ENCODE results near the gene GNL3.

- TF ChIP-seq SIN3A (IDR thresholded peaks at IDR 0.05; ENCODE audit: borderline replicate concordance, insufficient read depth, low read length): no peak
- no peak for TF ChIP-seq REST (IDR thresholded peaks at IDR 0.05; ENCODE audit: insufficient read depth in 1 of 2, low read depth in 2 of 2, low read length in 2 of 2)
- TF ChIP-seq TAF1 (IDR thresholded peaks at IDR 0.05; ENCODE audit: borderline replicate concordance, insufficient read depth, low read length): no peak
- no peak for TF ChIP-seq POLR2AphosphoS5 (IDR thresholded peaks at IDR 0.05; ENCODE audit: low read depth, low read length)
Observed at GRCh38 chr3:52655895-52656294, 29.9 kb upstream of the GNL3 start.

All from PFSK-1 (cell line).